Cardiac muscle cell (in vitro differentiated cells and primary cell): ENCODE results near the gene STARD13. TPM values are rescaled to one million over a fixed set of nuclear protein-coding genes. Genes with fewer than 3 reads are reported as not detected.

Experiments
- DNase-seq, 2 donors: peaks; one replicate each; pipeline versions ENCODE4 v3.0.0 to v3.0.0-alpha.2; 2010 to 2017; ENCODE audit warnings: low read depth in 1 of 2, low spot score in 1 of 2
- H3K27ac ChIP-seq: fragments of 200-600 bp; sonication (generic); 2 replicates; pipeline ENCODE4 v1.5.1; 2016
- H3K27me3 ChIP-seq: fragments of 200-600 bp; sonication (generic); 2 replicates; pipeline ENCODE4 v1.6.0; 2016; ENCODE audit warnings: control low read depth
- H3K36me3 ChIP-seq: fragments of 200-600 bp; sonication (generic); 2 replicates; pipeline ENCODE4 v1.5.1; 2016; ENCODE audit warnings: control low read depth
- H3K4me1 ChIP-seq: fragments of 200-600 bp; sonication (generic); 2 replicates; pipeline ENCODE4 v1.8.1; 2017; ENCODE audit warnings: low read depth, mild to moderate bottlenecking, mixed run types
- H3K4me3 ChIP-seq: fragments of 200-600 bp; sonication (generic); 2 replicates; pipeline ENCODE4 v1.5.1; 2016; ENCODE audit warnings: mild to moderate bottlenecking
- H3K9me3 ChIP-seq: fragments of 200-600 bp; sonication (generic); 2 replicates; pipeline ENCODE4 v1.5.1; 2017; ENCODE audit warnings: low read depth, mild to moderate bottlenecking, control low read depth
- polyA plus RNA-seq: library from polyadenylated mRNA; unstranded; fragments of >200 nt; fragmentation: Nextera tagmentation; extraction: Ambion mirVana; gene quantifications from 2 replicates; pipeline ENCODE4 v1.2.1, GENCODE V29; 2016
- total RNA-seq: library from RNA; depleted of rRNA; stranded (reverse); fragments of >200 nt; gene quantifications from 2 replicates; pipeline ENCODE4 v1.2.3, GENCODE V29; 2016
- TF ChIP-seq, protein P1 (sequence below): IDR thresholded peaks from 2 replicates; pipeline ENCODE4 v1.5.1; 2012; ENCODE audit warnings: low read depth, mild to moderate bottlenecking, low read length

The STARD13 gene
- total and polyA plus RNA-seq, 2 experiments from 2014 or later, result 16.5 to 23.5 TPM

DNA sequence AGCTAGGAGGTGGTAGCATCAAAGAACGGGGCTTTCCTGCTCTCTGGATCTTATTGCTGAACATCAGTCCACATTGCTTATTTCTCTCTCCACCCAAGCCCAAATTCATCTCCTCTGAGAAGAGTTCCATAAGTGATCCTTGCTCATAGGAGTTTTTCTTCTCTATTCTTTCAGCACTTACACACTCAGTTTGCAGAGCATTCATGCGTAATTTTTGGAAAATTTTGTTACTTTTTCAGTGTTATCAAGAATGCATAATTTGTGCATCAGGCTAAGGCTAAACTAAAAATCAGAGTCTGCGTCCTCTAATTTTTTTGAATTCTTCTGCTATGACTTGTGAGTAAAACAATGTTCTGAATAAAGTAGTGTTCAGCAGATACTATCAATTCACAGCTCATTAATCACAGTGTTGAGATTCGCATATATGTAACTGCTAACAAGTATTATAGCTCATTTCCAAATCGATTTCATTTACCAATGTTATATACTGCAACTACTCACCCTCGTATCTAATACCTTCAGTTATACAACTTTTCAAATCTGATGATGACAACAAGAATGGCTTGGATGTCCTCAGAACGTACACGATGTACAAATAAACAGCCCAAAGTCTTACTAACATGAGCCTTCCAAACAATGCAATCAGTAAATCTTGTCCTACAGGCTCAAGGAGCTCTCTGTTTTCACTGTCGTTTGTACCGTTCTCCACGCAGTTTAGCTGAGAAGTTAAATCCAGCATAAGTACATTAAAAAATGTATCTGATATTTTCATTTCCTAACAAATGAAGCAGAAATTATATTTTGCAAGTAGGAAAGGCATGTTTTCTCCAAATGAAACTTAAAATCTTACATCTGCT lies 36.4 kb upstream of the STARD13 start:
- Histone ChIP-seq H3K27ac (no peak overlapping the region), H3K4me3 (no peak overlapping the region), H3K9me3 (no peaks in the 10 kb centered on the region), H3K4me1 (peaks cover 3% of the 10 kb centered on the region), H3K36me3 (no peaks in the 10 kb centered on the region), H3K27me3 (no peaks in the 10 kb centered on the region)
- TF ChIP-seq, protein P1, sequence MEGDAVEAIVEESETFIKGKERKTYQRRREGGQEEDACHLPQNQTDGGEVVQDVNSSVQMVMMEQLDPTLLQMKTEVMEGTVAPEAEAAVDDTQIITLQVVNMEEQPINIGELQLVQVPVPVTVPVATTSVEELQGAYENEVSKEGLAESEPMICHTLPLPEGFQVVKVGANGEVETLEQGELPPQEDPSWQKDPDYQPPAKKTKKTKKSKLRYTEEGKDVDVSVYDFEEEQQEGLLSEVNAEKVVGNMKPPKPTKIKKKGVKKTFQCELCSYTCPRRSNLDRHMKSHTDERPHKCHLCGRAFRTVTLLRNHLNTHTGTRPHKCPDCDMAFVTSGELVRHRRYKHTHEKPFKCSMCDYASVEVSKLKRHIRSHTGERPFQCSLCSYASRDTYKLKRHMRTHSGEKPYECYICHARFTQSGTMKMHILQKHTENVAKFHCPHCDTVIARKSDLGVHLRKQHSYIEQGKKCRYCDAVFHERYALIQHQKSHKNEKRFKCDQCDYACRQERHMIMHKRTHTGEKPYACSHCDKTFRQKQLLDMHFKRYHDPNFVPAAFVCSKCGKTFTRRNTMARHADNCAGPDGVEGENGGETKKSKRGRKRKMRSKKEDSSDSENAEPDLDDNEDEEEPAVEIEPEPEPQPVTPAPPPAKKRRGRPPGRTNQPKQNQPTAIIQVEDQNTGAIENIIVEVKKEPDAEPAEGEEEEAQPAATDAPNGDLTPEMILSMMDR, result no peak
- peak in 1 of 2 donors; percentile 58 for DNase-seq

DNA sequence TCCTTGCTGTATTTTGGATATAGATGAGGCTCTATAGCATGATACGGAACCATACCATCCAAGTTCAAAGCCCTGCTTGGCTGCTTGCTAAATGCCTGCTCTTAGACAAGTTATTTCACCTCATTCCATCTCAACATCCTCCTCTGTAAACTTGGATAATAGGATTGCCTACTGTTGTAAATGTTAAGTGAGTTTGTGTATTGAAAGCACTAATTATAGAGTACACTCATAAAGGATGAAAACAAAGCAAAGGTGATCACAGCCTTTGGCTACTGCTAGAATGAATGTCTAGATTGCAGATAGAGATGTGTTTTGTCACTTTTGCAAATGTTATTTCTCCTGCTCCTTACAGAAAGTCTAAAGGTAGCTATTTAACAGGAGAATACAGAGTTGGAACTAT lies 34.3 kb upstream of the STARD13 start:
- H3K4me3 ChIP-seq, result no peak overlapping the region
- H3K36me3 ChIP-seq, result no peaks in the 10 kb centered on the region
- no peaks in the 10 kb centered on the region for H3K27me3 ChIP-seq
- no peak overlapping the region for H3K27ac ChIP-seq
- H3K9me3 ChIP-seq, result no peaks in the 10 kb centered on the region
- TF ChIP-seq, protein P1, result no peak
- DNase-seq, result no peak
- no peaks in the 10 kb centered on the region for H3K4me1 ChIP-seq

DNA sequence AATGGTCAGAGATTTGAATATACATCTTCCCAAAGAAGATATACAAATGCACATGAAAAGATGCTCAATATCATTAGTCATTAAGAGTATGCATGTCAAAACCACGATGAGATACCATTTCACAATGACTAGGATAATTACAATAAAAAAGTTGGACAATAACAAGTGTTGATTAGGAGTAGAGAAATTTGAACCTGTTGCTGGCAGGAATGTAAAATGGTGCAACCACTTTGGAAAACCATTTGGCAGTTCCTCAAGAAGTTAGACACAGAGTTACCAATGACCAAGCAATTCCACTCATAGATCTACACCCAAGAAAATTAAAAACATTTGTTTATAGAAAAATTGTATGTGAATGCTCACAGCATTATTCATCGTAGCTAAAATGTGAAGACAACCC lies 33.2 kb upstream of the STARD13 start:
- no peak for DNase-seq
- H3K4me3 ChIP-seq, result no peak overlapping the region
- TF ChIP-seq, protein P1, result no peak
- H3K36me3 ChIP-seq, result no peaks in the 10 kb centered on the region
- H3K27me3 ChIP-seq, result no peaks in the 10 kb centered on the region
- H3K9me3 ChIP-seq, result no peaks in the 10 kb centered on the region
- no peaks in the 10 kb centered on the region for H3K4me1 ChIP-seq
- no peak overlapping the region for H3K27ac ChIP-seq

DNA sequence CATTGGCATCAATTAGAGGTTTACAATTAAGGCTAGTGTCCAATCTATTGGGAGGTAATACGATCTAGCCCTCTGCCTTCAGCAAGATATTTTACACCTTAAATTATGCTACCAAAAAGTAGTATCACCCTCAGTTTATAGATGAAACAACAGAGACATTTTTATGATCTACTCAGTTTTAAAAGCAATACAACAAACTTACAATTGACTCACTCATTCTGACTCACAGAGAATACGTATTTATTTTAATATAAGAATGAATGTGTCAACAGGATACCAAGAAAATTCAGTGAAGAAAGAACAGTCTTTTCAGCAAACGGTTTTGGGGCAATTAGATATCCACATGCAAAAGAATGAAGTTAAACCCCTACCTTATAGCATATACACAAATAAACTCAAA lies 32.5 kb upstream of the STARD13 start:
- no peaks in the 10 kb centered on the region for H3K27me3 ChIP-seq
- TF ChIP-seq, protein P1, result no peak
- DNase-seq, result no peak
- H3K36me3 ChIP-seq, result no peaks in the 10 kb centered on the region
- H3K4me1 ChIP-seq, result no peaks in the 10 kb centered on the region
- no peaks in the 10 kb centered on the region for H3K9me3 ChIP-seq
- no peak overlapping the region for H3K27ac ChIP-seq
- H3K4me3 ChIP-seq, result no peak overlapping the region

DNA sequence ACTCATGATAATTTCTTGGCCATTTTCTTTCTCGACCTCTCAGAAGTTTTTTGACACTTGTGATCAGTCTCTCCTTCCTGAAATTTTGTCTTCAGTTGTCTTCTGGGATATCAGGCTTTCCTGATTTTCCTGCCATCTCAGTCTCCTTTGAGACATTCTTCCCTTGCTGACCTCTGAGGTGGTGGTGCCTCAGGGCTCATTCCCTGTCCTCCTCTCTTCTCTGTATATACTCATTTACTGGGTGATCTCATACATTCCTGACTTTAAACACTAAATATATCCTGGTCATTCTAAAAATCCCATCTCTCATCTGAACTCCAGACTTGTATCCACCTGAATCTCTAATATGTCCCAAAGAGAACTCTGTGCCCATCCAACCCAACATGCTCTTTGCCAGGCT lies 31.3 kb upstream of the STARD13 start:
- DNase-seq, result no peak
- Histone ChIP-seq H3K4me1 (no peaks in the 10 kb centered on the region), H3K4me3 (no peak overlapping the region), H3K36me3 (no peaks in the 10 kb centered on the region), H3K27me3 (no peaks in the 10 kb centered on the region), H3K9me3 (no peaks in the 10 kb centered on the region), H3K27ac (no peak overlapping the region)
- TF ChIP-seq, protein P1, result no peak
